CD4-positive, alpha-beta memory T cell (primary cell): ENCODE measurements around the gene CLK2. TPM values are rescaled to one million over a fixed set of nuclear protein-coding genes. Genes with fewer than 3 reads are reported as not detected.
"Not testable (repeated sequence)": the region's sequence is repeated elsewhere in the genome, so short reads cannot be mapped to it uniquely, and the experiment has no call there.

Experiments used
- CTCF ChIA-PET: fragments of 350-600 bp; sonication (Branson Sonifier 250); formaldehyde crosslinking; loops from one replicate; lab custom pipeline; 2021; ENCODE audit warnings: inconsistent platforms; ENCODE audit not compliant: partially characterized antibody; lab: Charles Lee
- POLR2A ChIA-PET: fragments of 350-600 bp; sonication (Branson Sonifier 250); formaldehyde crosslinking; loops from one replicate; lab custom pipeline; 2021; ENCODE audit not compliant: partially characterized antibody; lab: Charles Lee
- DNase-seq, 5 donors: peaks; one replicate each; pipeline versions ENCODE4 v3.0.0 to v3.0.0-alpha.2; 2020 to 2022; ENCODE audit warnings: mixed read lengths in 1 of 5
- H3K27ac ChIP-seq: one replicate; pipeline ENCODE4 v1.7.0; 2013; ENCODE audit warnings: low read depth, low read length
- H3K27me3 ChIP-seq: 2 replicates; pipeline ENCODE4 v1.7.0; 2013; ENCODE audit warnings: mild to moderate bottlenecking, low read length, moderate library complexity; ENCODE audit not compliant: insufficient read depth
- H3K36me3 ChIP-seq: 2 replicates; pipeline ENCODE4 v1.7.0; 2013; ENCODE audit warnings: mild to moderate bottlenecking, low read length, moderate library complexity; ENCODE audit not compliant: insufficient read depth
- H3K4me1 ChIP-seq: 2 replicates; pipeline ENCODE4 v1.7.0; 2013; ENCODE audit warnings: mild to moderate bottlenecking, low read length, moderate library complexity; ENCODE audit not compliant: insufficient read depth
- H3K4me3 ChIP-seq, 2 donors: one replicate each; pipeline ENCODE4 v1.7.0; 2013; ENCODE audit warnings: low read length in 2 of 2, mild to moderate bottlenecking in 1 of 2
- H3K9me3 ChIP-seq, 2 donors: one replicate each; pipeline ENCODE4 v1.7.0; 2013; ENCODE audit warnings: low read length in 2 of 2, control low read depth in 1 of 2; ENCODE audit not compliant: control insufficient read depth in 1 of 2
- H3K27ac Mint-ChIP-seq, 7 donors: one replicate each; pipeline ENCODE4 v1.8.0; 2020 to 2021; ENCODE audit warnings: mixed read lengths in 7 of 7, mild to moderate bottlenecking in 6 of 7, inconsistent platforms in 3 of 7, moderate library complexity in 3 of 7
- H3K27me3 Mint-ChIP-seq, 2 donors: one replicate each; pipeline ENCODE4 v1.8.0; 2020 to 2021; ENCODE audit warnings: mixed read lengths in 2 of 2
- H3K36me3 Mint-ChIP-seq, 2 donors: one replicate each; pipeline ENCODE4 v1.8.0; 2020 to 2021; ENCODE audit warnings: mixed read lengths in 2 of 2, inconsistent platforms in 1 of 2, mild to moderate bottlenecking in 1 of 2
- H3K4me1 Mint-ChIP-seq, 4 donors: one replicate each; pipeline ENCODE4 v1.8.0; 2020 to 2021; ENCODE audit warnings: mixed read lengths in 4 of 4, mild to moderate bottlenecking in 1 of 4
- H3K4me3 Mint-ChIP-seq, 8 donors: one replicate each; pipeline ENCODE4 v1.8.0; 2020 to 2021; ENCODE audit warnings: mixed read lengths in 8 of 8, mild to moderate bottlenecking in 7 of 8, moderate library complexity in 6 of 8, inconsistent platforms in 3 of 8
- H3K9me3 Mint-ChIP-seq, 8 donors: one replicate each; pipeline ENCODE4 v1.8.0; 2020 to 2021; ENCODE audit warnings: mixed read lengths in 8 of 8, mild to moderate bottlenecking in 5 of 8, inconsistent platforms in 3 of 8, moderate library complexity in 1 of 8
- intact Hi-C: fragments of 100-400 bp; cut with micrococcal nuclease; formaldehyde crosslinking; loops from one replicate; pipeline ENCODE4 v1.15.1; 2023
- polyA plus RNA-seq, 2 donors: library from polyadenylated mRNA; unstranded; fragments of 300-500 nt; fragmentation: Illumina TruSeq; gene quantifications; one replicate each; pipeline ENCODE4 v1.2.3, GENCODE V29; 2021
- total RNA-seq, 2 experiments: library from RNA; stranded (reverse); gene quantifications; one replicate each; pipeline ENCODE4 v1.2.3, GENCODE V29; 2021

Gene CLK2
- total and polyA plus RNA-seq, 4 experiments from 2014 or later = 11.4 to 126 (median 72.2) TPM

DNA sequence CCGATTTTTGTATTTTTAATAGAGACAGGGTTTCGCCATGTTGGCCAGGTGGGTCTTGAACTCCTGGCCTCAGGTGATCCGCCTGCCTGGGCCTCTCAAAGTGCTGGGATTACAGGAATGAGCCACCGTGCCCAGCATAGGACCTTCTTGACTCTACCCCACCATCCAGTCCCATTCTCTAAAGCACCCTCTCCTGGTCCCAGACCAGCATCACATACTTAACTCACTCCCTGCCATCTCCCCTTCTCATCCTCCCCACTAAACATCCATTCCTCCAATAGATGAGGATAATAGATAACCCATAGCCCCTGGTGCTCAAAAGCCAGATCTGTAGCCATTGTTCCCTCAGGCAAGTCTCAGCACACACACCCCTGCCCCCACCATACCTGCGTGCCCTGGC, 20.1 kb downstream of the CLK2 start:
- ChIA-PET CTCF (interaction anchor here (4.2 to 6.0 kb wide), 3 partner anchors 7 to 69 kb away, joined by 53 to 143 read pairs (median 77); partner anchors contain the start of genes RUSC1 and SCAMP3), POLR2A (interaction anchor here (0.7 to 5.7 kb wide), 4 partner anchors 7 to 70 kb away, joined by 3 to 59 read pairs (median 4); partner anchors contain the start of genes SCAMP3 and THBS3)
- Histone ChIP-seq H3K4me1 (peaks cover 23% of the 10 kb centered on the region), H3K4me3 (no peak overlapping the region), H3K27me3 (no peaks in the 10 kb centered on the region), H3K36me3 (peaks cover 16% of the 10 kb centered on the region), H3K27ac (no peak overlapping the region), H3K9me3 (no peaks in the 10 kb centered on the region)
- peak overlapping the region in 6 of 8 donors; percentile 46 to 83 (median 66) for H3K4me3 Mint-ChIP-seq
- H3K4me1 Mint-ChIP-seq = peaks cover 18 to 45% (median 28%) of the 10 kb centered on the region in 4 donors
- intact Hi-C loops = no loop called here
- H3K36me3 Mint-ChIP-seq = peaks cover 15 to 16% of the 10 kb centered on the region in 2 donors
- no peak for DNase-seq
- peak overlapping the region in 3 of 7 donors; percentile 19 to 88 (median 79) for H3K27ac Mint-ChIP-seq
- no peaks in the 10 kb centered on the region for H3K27me3 Mint-ChIP-seq
- no peaks in the 10 kb centered on the region for H3K9me3 Mint-ChIP-seq

DNA sequence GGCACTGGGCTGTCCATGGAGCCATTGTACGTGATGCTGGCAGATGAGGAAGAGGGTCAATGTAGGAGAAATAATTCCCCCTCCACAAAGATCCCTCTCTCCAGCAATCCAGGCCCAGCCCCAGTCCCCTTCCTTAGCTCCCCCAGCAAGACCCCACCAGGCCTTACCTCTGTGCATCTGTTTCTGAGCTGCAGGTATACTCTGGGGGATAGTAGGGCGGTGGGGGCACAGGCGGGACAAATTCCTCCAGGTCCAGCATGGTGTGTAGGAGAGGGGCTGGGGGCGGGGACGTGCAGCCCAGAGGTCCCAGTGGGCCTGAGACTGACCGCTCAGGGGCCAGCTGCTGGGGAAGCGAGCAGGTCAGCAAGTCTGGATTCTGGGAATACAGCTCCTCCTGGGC, 21.7 kb downstream of the CLK2 start:
- H3K27ac Mint-ChIP-seq = no peak overlapping the region
- H3K9me3 Mint-ChIP-seq = no peaks in the 10 kb centered on the region
- H3K4me1 Mint-ChIP-seq = peaks cover 15 to 34% (median 24%) of the 10 kb centered on the region in 4 donors
- DNase-seq = no peak
- H3K27me3 Mint-ChIP-seq = no peaks in the 10 kb centered on the region
- no peak overlapping the region for H3K27ac ChIP-seq
- peaks cover 6% of the 10 kb centered on the region for H3K36me3 ChIP-seq
- intact Hi-C loops = loop anchor here (2.0 kb wide), 1 partner anchor 477 kb away; no protein-coding TSS in a partner anchor
- no peaks in the 10 kb centered on the region for H3K9me3 ChIP-seq
- no peak overlapping the region for H3K4me3 ChIP-seq
- ChIA-PET CTCF (interaction anchor here (0.6 to 6.0 kb wide), 48 partner anchors 8 to 1247 kb away, joined by 3 to 143 read pairs (median 5); partner anchors contain the start of genes ASH1L, CLK2, FDPS and HCN3), POLR2A (interaction anchor here (1.7 to 5.7 kb wide), 8 partner anchors 9 to 72 kb away, joined by 4 to 59 read pairs (median 10); partner anchors contain the start of genes CLK2, FDPS and SCAMP3)
- H3K36me3 Mint-ChIP-seq = peaks cover 3 to 4% of the 10 kb centered on the region in 2 donors
- H3K4me3 Mint-ChIP-seq = no peak overlapping the region
- peaks cover 23% of the 10 kb centered on the region for H3K4me1 ChIP-seq
- no peaks in the 10 kb centered on the region for H3K27me3 ChIP-seq

DNA sequence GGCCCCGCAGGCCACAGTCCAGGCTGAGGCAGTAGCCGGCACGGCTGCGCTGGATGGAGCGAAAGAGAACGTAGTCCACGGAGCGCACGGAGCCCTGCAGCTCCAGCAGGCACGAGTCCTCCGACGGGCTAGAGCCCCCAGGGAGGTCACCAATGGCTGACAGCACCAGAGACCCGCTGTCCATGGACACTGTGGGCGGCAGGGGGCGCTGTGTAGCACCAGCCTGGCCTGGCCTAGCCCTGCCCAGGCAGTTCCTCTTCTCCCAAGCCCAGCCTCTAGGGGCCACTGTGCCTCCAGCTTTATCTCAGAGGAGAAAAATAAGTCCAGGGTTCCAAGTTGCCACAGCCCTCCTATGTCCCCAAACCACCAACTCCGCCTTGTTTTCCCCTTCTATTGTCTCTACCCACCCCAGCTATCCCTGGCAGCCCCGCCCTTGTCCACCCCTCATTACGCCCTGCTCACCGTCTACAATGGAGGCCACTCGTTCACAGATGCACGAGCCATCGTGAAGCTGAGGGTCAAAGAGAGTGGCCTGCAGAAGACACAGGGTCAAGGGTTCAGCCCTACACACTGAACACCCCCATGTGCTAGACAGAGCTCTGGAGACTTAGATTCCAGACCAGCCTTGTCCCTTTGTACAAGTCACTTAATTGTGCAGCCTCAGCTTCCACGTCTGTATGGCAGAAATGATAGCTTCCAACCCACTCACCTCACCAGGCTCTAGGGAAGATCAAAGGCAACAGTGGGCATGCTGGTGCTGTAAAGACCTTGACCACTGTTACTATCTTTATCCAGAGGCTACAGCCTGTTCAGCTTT, 22.5 kb downstream of the CLK2 start:
- Histone ChIP-seq H3K4me3 (peak overlapping the region in 1 of 2 donors; percentile 46), H3K9me3 (no peaks in the 10 kb centered on the region), H3K36me3 (no peaks in the 10 kb centered on the region), H3K4me1 (peaks cover 21% of the 10 kb centered on the region), H3K27me3 (no peaks in the 10 kb centered on the region), H3K27ac (peak overlapping the region; percentile 20)
- Mint-ChIP-seq H3K27ac (peak overlapping the region in 4 of 7 donors; percentile 54 to 92 (median 70)), H3K27me3 (no peaks in the 10 kb centered on the region), H3K36me3 (no peaks in the 10 kb centered on the region), H3K4me3 (peak overlapping the region; percentile 35 to 81 (median 55)), H3K9me3 (no peaks in the 10 kb centered on the region), H3K4me1 (peaks cover 12 to 35% (median 20%) of the 10 kb centered on the region in 4 donors)
- peak; percentile 90 to 94 (median 91) for DNase-seq
- CTCF ChIA-PET = interaction anchor here (0.6 to 6.0 kb wide), 61 partner anchors 9 to 1246 kb away, joined by 3 to 143 read pairs (median 4); partner anchors contain the start of genes ASH1L, CLK2, FDPS and HCN3
- intact Hi-C loops = loop anchor here (1.0 to 2.0 kb wide), 4 partner anchors 22 to 478 kb away; partner anchors contain the start of gene CLK2
- POLR2A ChIA-PET = interaction anchor here (0.5 to 5.7 kb wide), 15 partner anchors 9 to 343 kb away, joined by 3 to 59 read pairs (median 5); partner anchors contain the start of genes CLK2, FDPS, MTX1 and RUSC1

- Mint-ChIP-seq H3K9me3 (no peaks in the 10 kb centered on the region), H3K27ac (peak overlapping the region in 3 of 7 donors; percentile 41 to 72 (median 72)), H3K36me3 (no peaks in the 10 kb centered on the region), H3K4me3 (peak overlapping the region; percentile 35 to 81 (median 56)), H3K27me3 (no peaks in the 10 kb centered on the region), H3K4me1 (peaks cover 10 to 33% (median 18%) of the 10 kb centered on the region in 4 donors)
- Histone ChIP-seq H3K4me3 (peak overlapping the region in 1 of 2 donors; percentile 46), H3K27me3 (no peaks in the 10 kb centered on the region), H3K9me3 (no peaks in the 10 kb centered on the region), H3K36me3 (no peaks in the 10 kb centered on the region), H3K27ac (peak overlapping the region; percentile 20), H3K4me1 (peaks cover 16% of the 10 kb centered on the region)
- CTCF ChIA-PET = interaction anchor here (0.8 to 6.0 kb wide), 46 partner anchors 8 to 370 kb away, joined by 3 to 143 read pairs (median 6); partner anchors contain the start of genes CLK2, FDPS, HCN3 and KRTCAP2
- intact Hi-C loops = loop anchor here (1.0 to 2.0 kb wide), 4 partner anchors 23 to 479 kb away; partner anchors contain the start of gene CLK2
- POLR2A ChIA-PET = interaction anchor here (0.5 to 5.7 kb wide), 14 partner anchors 9 to 343 kb away, joined by 3 to 59 read pairs (median 6); partner anchors contain the start of genes CLK2, FDPS, MTX1 and RUSC1
- DNase-seq = peak in 1 of 5 donors; percentile 23
Observed at GRCh38 chr1:155250246-155250632, 23.1 kb downstream of the CLK2 start.

- Mint-ChIP-seq H3K36me3 (peaks cover 0 to 4% of the 10 kb centered on the region in 2 donors), H3K27me3 (peaks cover 3% of the 10 kb centered on the region in 2 donors), H3K27ac (peak overlapping the region in 1 of 7 donors; percentile 99), H3K4me3 (peak overlapping the region in 1 of 8 donors; percentile 51), H3K4me1 (peaks cover 9 to 40% (median 22%) of the 10 kb centered on the region in 4 donors), H3K9me3 (peaks cover 0 to 9% (median 2%) of the 10 kb centered on the region in 8 donors)
- ChIA-PET CTCF (interaction anchor here (0.8 to 6.0 kb wide), 8 partner anchors 12 to 362 kb away, joined by 3 to 143 read pairs (median 6); partner anchors contain the start of genes KRTCAP2, MSTO1, RUSC1 and SCAMP3), POLR2A (interaction anchor here (0.9 to 5.7 kb wide), 3 partner anchors 13 to 29 kb away, joined by 3 to 59 read pairs (median 3); partner anchors contain the start of genes CLK2 and SCAMP3)
- no peaks in the 10 kb centered on the region for H3K9me3 ChIP-seq
- no peaks in the 10 kb centered on the region for H3K36me3 ChIP-seq
- no peak for DNase-seq
- no peak overlapping the region for H3K4me3 ChIP-seq
- no peak overlapping the region for H3K27ac ChIP-seq
- peaks cover 19% of the 10 kb centered on the region for H3K4me1 ChIP-seq
- intact Hi-C loops = no loop called here
- H3K27me3 ChIP-seq = no peaks in the 10 kb centered on the region
Observed at GRCh38 chr1:155247667-155248553, 25.4 kb downstream of the CLK2 start.

- peak overlapping the region in 2 of 7 donors; percentile 8 to 99 for H3K27ac Mint-ChIP-seq
- H3K27me3 Mint-ChIP-seq, H3K36me3 ChIP-seq, intact Hi-C loops, H3K9me3 Mint-ChIP-seq, H3K36me3 Mint-ChIP-seq, H3K27ac ChIP-seq, DNase-seq, H3K9me3 ChIP-seq, H3K4me3 ChIP-seq, H3K27me3 ChIP-seq, POLR2A ChIA-PET: not testable (repeated sequence)
- CTCF ChIA-PET = interaction anchor here (0.7 to 3.7 kb wide), 4 partner anchors 52 to 352 kb away, joined by 3 to 13 read pairs (median 4); partner anchors contain the start of genes KRTCAP2 and RUSC1
- peaks cover 30% of the 10 kb centered on the region for H3K4me1 ChIP-seq
- peaks cover 7 to 47% (median 27%) of the 10 kb centered on the region in 4 donors for H3K4me1 Mint-ChIP-seq
- H3K4me3 Mint-ChIP-seq = peak overlapping the region in 2 of 8 donors; percentile 3 to 21
Observed at GRCh38 chr1:155246796-155247195, 26.5 kb downstream of the CLK2 start.
